Activated naive CD8-positive, alpha-beta T cell treated with anti-CD3 and anti-CD28 coated beads, Interleukin-2, amount 10 ng/mL, durations not matched to agents 7 days and 5 days (primary cell): ENCODE data around the gene KRT76. TPM values are rescaled to one million over a fixed set of nuclear protein-coding genes. Genes with fewer than 3 reads are reported as not detected.

ENCODE experiments used
- ATAC-seq: fragments of 150-1000 bp; cut with Tn5 transposase; one replicate; pipeline ENCODE4 v1.10.0; 2021; ENCODE audit warnings: low read depth, moderate library complexity
- POLR2A ChIA-PET: fragments of 350-600 bp; sonication (Branson Sonifier 250); formaldehyde crosslinking; loops from one replicate; lab custom pipeline; 2021; ENCODE audit warnings: antibody characterized with exemption; lab: Charles Lee
- DNase-seq: peaks from one replicate; pipeline ENCODE4 v3.0.0; 2021
- H3K27ac Mint-ChIP-seq: one replicate; pipeline ENCODE4 v1.8.0; 2022; ENCODE audit warnings: mild to moderate bottlenecking, mixed read lengths
- H3K27me3 Mint-ChIP-seq: one replicate; pipeline ENCODE4 v1.8.0; 2022; ENCODE audit warnings: mild to moderate bottlenecking, moderate library complexity, mixed read lengths
- H3K36me3 Mint-ChIP-seq: one replicate; pipeline ENCODE4 v1.8.0; 2021; ENCODE audit warnings: mild to moderate bottlenecking, mixed read lengths
- H3K4me1 Mint-ChIP-seq: one replicate; pipeline ENCODE4 v1.8.0; 2021; ENCODE audit warnings: mixed read lengths
- H3K4me3 Mint-ChIP-seq: one replicate; pipeline ENCODE4 v1.8.0; 2022; ENCODE audit warnings: mild to moderate bottlenecking, moderate library complexity, mixed read lengths
- H3K9me3 Mint-ChIP-seq: one replicate; pipeline ENCODE4 v1.8.0; 2021; ENCODE audit warnings: mixed read lengths
- total RNA-seq, 2 experiments: library from RNA; stranded (reverse); gene quantifications; one replicate each; pipeline ENCODE4 v1.2.3, GENCODE V29; 2021

Gene KRT76
- total RNA-seq, 2 experiments from 2014 or later: not detected

- POLR2A ChIA-PET: no interaction called here
- Mint-ChIP-seq H3K4me3 (no peak overlapping the region), H3K4me1 (no peaks in the 10 kb centered on the region), H3K36me3 (no peaks in the 10 kb centered on the region), H3K27ac (no peak overlapping the region), H3K27me3 (peaks cover 11% of the 10 kb centered on the region), H3K9me3 (no peaks in the 10 kb centered on the region)
- DNase-seq (no peak), ATAC-seq (no peak)
Observed at GRCh38 chr12:52724384-52724783, 52.8 kb downstream of the KRT76 start.

GRCh38 chr12:52722680-52723079 is 54.5 kb downstream of the KRT76 start:
- no peaks in the 10 kb centered on the region for H3K36me3 Mint-ChIP-seq
- H3K9me3 Mint-ChIP-seq: no peaks in the 10 kb centered on the region
- no peak for ATAC-seq
- H3K4me1 Mint-ChIP-seq: no peaks in the 10 kb centered on the region
- no peak overlapping the region for H3K27ac Mint-ChIP-seq
- POLR2A ChIA-PET: no interaction called here
- no peak for DNase-seq
- no peak overlapping the region for H3K4me3 Mint-ChIP-seq
- H3K27me3 Mint-ChIP-seq: peaks cover 7% of the 10 kb centered on the region

- Mint-ChIP-seq H3K27me3 (peaks cover 9% of the 10 kb centered on the region), H3K4me1 (no peaks in the 10 kb centered on the region), H3K4me3 (no peak overlapping the region), H3K9me3 (no peaks in the 10 kb centered on the region), H3K36me3 (no peaks in the 10 kb centered on the region), H3K27ac (no peak overlapping the region)
- ATAC-seq (no peak), DNase-seq (no peak)
- POLR2A ChIA-PET: interaction anchor here (0.6 kb wide), 1 partner anchor 142 kb away, joined by 6 read pairs; no protein-coding TSS in a partner anchor
Observed at GRCh38 chr12:52721838-52722470, 55.2 kb downstream of the KRT76 start.

- Mint-ChIP-seq H3K27me3 (peaks cover 20% of the 10 kb centered on the region), H3K4me1 (no peaks in the 10 kb centered on the region), H3K27ac (no peak overlapping the region), H3K4me3 (no peak overlapping the region), H3K9me3 (no peaks in the 10 kb centered on the region), H3K36me3 (no peaks in the 10 kb centered on the region)
- POLR2A ChIA-PET: no interaction called here
- DNase-seq: no peak
- ATAC-seq: no peak
Observed at GRCh38 chr12:52720365-52720886, 56.7 kb downstream of the KRT76 start.

Other genes starting within 250 kb of the KRT76 start
- gene KRT71, start 224.2 kb downstream of the KRT76 start, total RNA-seq: not detected
- gene KRT74, start 203.5 kb downstream of the KRT76 start, total RNA-seq: not detected
- gene KRT72, start 175.9 kb downstream of the KRT76 start, total RNA-seq: under 1 TPM; 0.65 to 0.67 TPM
- under 1 TPM; 0.42 to 0.60 TPM for gene KRT73, start 158.8 kb downstream of the KRT76 start, total RNA-seq
- gene KRT2, start 125.1 kb downstream of the KRT76 start, total RNA-seq: not detected
- not detected for gene KRT1, start 96.9 kb downstream of the KRT76 start, total RNA-seq
- gene KRT77, start 73.8 kb downstream of the KRT76 start, total RNA-seq: not detected
- not detected for gene KRT3, start 18.8 kb upstream of the KRT76 start, total RNA-seq
- gene KRT4, start 36.8 kb upstream of the KRT76 start, total RNA-seq: not detected
- not detected for gene KRT79, start 57.0 kb upstream of the KRT76 start, total RNA-seq
- gene KRT78, start 71.6 kb upstream of the KRT76 start, total RNA-seq: not detected
- under 1 TPM in 1 of 2 experiments, not detected in 1; 0.20 TPM for gene KRT8, start 127.7 kb upstream of the KRT76 start, total RNA-seq
- 1 to 10 TPM; 2.4 to 2.8 TPM for gene KRT18, start 171.8 kb upstream of the KRT76 start, total RNA-seq
- 100 to 1,000 TPM; 439 to 448 TPM for gene EIF4B, start 229.1 kb upstream of the KRT76 start, total RNA-seq